A549 (cell line): ENCODE results near the gene KAT5. TPM values are rescaled to one million over a fixed set of nuclear protein-coding genes. Genes with fewer than 3 reads are reported as not detected.

Source experiments
- ATAC-seq, 2 experiments: fragments of 200-7000 bp in 1 of 2; fragments of >200 bp in 1 of 2; cut with Nextera tagmentation in 1 of 2; cut with Tn5 transposase in 1 of 2; 3 replicates each; pipeline versions ENCODE4 v1.8.0 to v1.9.1; 2018 to 2020; ENCODE audit warnings: mild to moderate bottlenecking in 1 of 2, moderate library complexity in 1 of 2
- CTCF ChIA-PET: fragments of 300-600 bp; sonication (Branson Sonifier 250); formaldehyde crosslinking; extraction: SDS; loops from one replicate; lab custom pipeline; 2021; ENCODE audit warnings: antibody characterized with exemption, inconsistent platforms; lab: Yijun Ruan, JAX
- POLR2A ChIA-PET: fragments of 350-600 bp; formaldehyde crosslinking; extraction: SDS; loops from one replicate; lab custom pipeline; 2021; ENCODE audit warnings: antibody characterized with exemption, inconsistent platforms; lab: Yijun Ruan, JAX
- DNase-seq, 2 experiments: peaks; one replicate each; pipeline versions ENCODE4 v3.0.0 to v3.0.0-alpha.2; 2011 to 2016; ENCODE audit warnings: low read depth in 1 of 2, low spot score in 1 of 2
- FAIRE-seq: peaks from 2 replicates; lab custom pipeline; 2011; peaks lifted over from hg19 to GRCh38; lab: Jason Lieb, UNC
- H3K27ac ChIP-seq, 2 experiments: fragments of >200 bp; sonication (Bioruptor Twin); formaldehyde crosslinking; 3 replicates each; pipeline ENCODE4 v1.5.1; 2016 to 2017
- H3K4me1 ChIP-seq: fragments of >200 bp; sonication (Bioruptor Twin); formaldehyde crosslinking; 3 replicates; pipeline ENCODE4 v1.6.1; 2016
- H3K4me2 ChIP-seq: fragments of >200 bp; sonication (Bioruptor Twin); formaldehyde crosslinking; 3 replicates; pipeline ENCODE4 v1.6.1; 2016
- H3K4me3 ChIP-seq: fragments of >200 bp; sonication (Bioruptor Twin); formaldehyde crosslinking; 3 replicates; pipeline ENCODE4 v1.5.1; 2016
- H3K9me3 ChIP-seq: fragments of >200 bp; sonication (Bioruptor Twin); formaldehyde crosslinking; 3 replicates; pipeline ENCODE4 v1.6.1; 2016
- CBX2 ChIP-seq: fragments of 200-600 bp; sonication (generic); IDR thresholded peaks from 2 replicates; pipeline ENCODE4 v1.6.1; 2016; ENCODE audit warnings: low read depth, mild to moderate bottlenecking, borderline replicate concordance
- EHF ChIP-seq: fragments of 250-450 bp; sonication (Bioruptor Pico); IDR thresholded peaks from 2 replicates; pipeline ENCODE4 v1.5.0; 2020; ENCODE audit warnings: mild to moderate bottlenecking
- FOSL2 ChIP-seq, 2 experiments: fragments of 450-650 bp in 1 of 2; fragments of >200 bp in 1 of 2; sonication (Bioruptor Twin) in 1 of 2; formaldehyde crosslinking; IDR thresholded peaks; 2 replicates each; pipeline versions ENCODE4 v1.5.0 to v1.6.1; 2016 to 2020; ENCODE audit warnings: mild to moderate bottlenecking in 1 of 2, moderate library complexity in 1 of 2
- FOXS1 ChIP-seq: fragments of 250-450 bp; sonication (Bioruptor Pico); IDR thresholded peaks from 2 replicates; pipeline ENCODE4 v1.5.0; 2020; ENCODE audit warnings: mild to moderate bottlenecking, moderate library complexity
- GATA3 ChIP-seq: IDR thresholded peaks from 2 replicates; pipeline ENCODE4 v1.6.1; 2012; ENCODE audit warnings: borderline replicate concordance
- HDAC2 ChIP-seq: fragments of 200-600 bp; sonication (generic); IDR thresholded peaks from 2 replicates; pipeline ENCODE4 v1.6.1; 2016
- HEYL ChIP-seq: fragments of 250-450 bp; sonication (Bioruptor Pico); IDR thresholded peaks from 2 replicates; pipeline ENCODE4 v1.8.0; 2021; ENCODE audit warnings: mild to moderate bottlenecking, moderate library complexity
- JUN ChIP-seq, 2 experiments: fragments of >200 bp; sonication (Bioruptor Twin); formaldehyde crosslinking; IDR thresholded peaks; 2 replicates in 1 of 2; 3 replicates in 1 of 2; pipeline ENCODE4 v1.6.1; 2016 to 2017
- JUNB ChIP-seq: fragments of >200 bp; sonication (Bioruptor Twin); formaldehyde crosslinking; IDR thresholded peaks from 2 replicates; pipeline ENCODE4 v1.6.1; 2016
- KDM5A ChIP-seq: fragments of 200-600 bp; sonication (generic); IDR thresholded peaks from 2 replicates; pipeline ENCODE4 v1.6.1; 2016; ENCODE audit warnings: antibody characterized with exemption, mild to moderate bottlenecking
- MAX ChIP-seq: IDR thresholded peaks from 2 replicates; pipeline ENCODE4 v1.6.1; 2012
- NPAS2 ChIP-seq: fragments of 250-450 bp; sonication (Bioruptor Pico); IDR thresholded peaks from 2 replicates; pipeline ENCODE4 v1.8.0; 2022; ENCODE audit warnings: mild to moderate bottlenecking, moderate library complexity, borderline replicate concordance
- PHF8 ChIP-seq: fragments of 200-600 bp; sonication (generic); IDR thresholded peaks from 2 replicates; pipeline ENCODE4 v1.6.1; 2016; ENCODE audit warnings: low read depth, mild to moderate bottlenecking, antibody characterized with exemption, moderate library complexity, borderline replicate concordance
- POLR2A ChIP-seq: IDR thresholded peaks from 2 replicates; pipeline ENCODE4 v1.6.1; 2012; ENCODE audit warnings: mild to moderate bottlenecking, low read length
- RFX5 ChIP-seq: fragments of 450-650 bp; IDR thresholded peaks from 2 replicates; pipeline ENCODE4 v1.7.1; 2014; ENCODE audit warnings: antibody characterized with exemption, mild to moderate bottlenecking, moderate library complexity
- RNF2 ChIP-seq: fragments of 200-600 bp; sonication (generic); IDR thresholded peaks from 2 replicates; pipeline ENCODE4 v1.6.1; 2016; ENCODE audit warnings: low read depth, mild to moderate bottlenecking, antibody characterized with exemption, moderate library complexity, borderline replicate concordance
- SMC3 ChIP-seq: fragments of >200 bp; sonication (Bioruptor Twin); formaldehyde crosslinking; IDR thresholded peaks from 3 replicates; pipeline ENCODE4 v1.6.1; 2018; ENCODE audit warnings: inconsistent platforms
- SREBF2 ChIP-seq: fragments of 450-650 bp; IDR thresholded peaks from 2 replicates; pipeline ENCODE4 v1.6.1; 2014; ENCODE audit warnings: mild to moderate bottlenecking, moderate library complexity
- TFCP2L1 ChIP-seq: fragments of 250-450 bp; sonication (Bioruptor Pico); IDR thresholded peaks from 2 replicates; pipeline ENCODE4 v1.5.0; 2021; ENCODE audit warnings: mild to moderate bottlenecking
- ZFP36 ChIP-seq: fragments of 450-650 bp; IDR thresholded peaks from 2 replicates; pipeline ENCODE4 v1.6.1; 2014; ENCODE audit warnings: borderline replicate concordance; ENCODE audit not compliant: partially characterized antibody
- WGBS: methylation state at CpG from one replicate; pipeline ENCODE4 v1.1.6; 2017; ENCODE audit errors: missing lambda C conversion rate; 5-methylcytosine and 5-hydroxymethylcytosine counted together
- polyA plus RNA-seq, 4 experiments: library from polyadenylated mRNA; depleted of rRNA in 3 of 4; stranded (reverse); fragments of >200 nt; fragmentation: RNase III in 1 of 4; extraction: RNeasy Plus Mini Kit Qiagen cat#74134 plus additional on column Dnase treatment in 1 of 4; gene quantifications; 2 replicates in 3 of 4; 3 replicates in 1 of 4; pipeline ENCODE4 v1.2.3, GENCODE V29; 2011 to 2017
- TF ChIP-seq, protein P1 (sequence below): fragments of >200 bp; sonication (Bioruptor Twin); formaldehyde crosslinking; IDR thresholded peaks from 3 replicates; pipeline ENCODE4 v1.5.1; 2016
- TF ChIP-seq, protein P2 (sequence below): fragments of >200 bp; sonication (Bioruptor Twin); formaldehyde crosslinking; IDR thresholded peaks from 3 replicates; pipeline ENCODE4 v1.6.1; 2016
- TF ChIP-seq, protein P3 (sequence below): fragments of 250-450 bp; sonication (Bioruptor Pico); IDR thresholded peaks from 2 replicates; pipeline ENCODE4 v1.5.0; 2021; ENCODE audit warnings: mild to moderate bottlenecking, moderate library complexity, borderline replicate concordance
- TF ChIP-seq, protein P4 (sequence below): IDR thresholded peaks from 2 replicates; pipeline ENCODE4 v1.6.1; 2012; ENCODE audit warnings: low read depth, borderline replicate concordance
- TF ChIP-seq, protein P5 (sequence below): fragments of 200-600 bp; sonication (generic); IDR thresholded peaks from 2 replicates; pipeline ENCODE4 v1.6.1; 2016; ENCODE audit warnings: antibody characterized with exemption, mild to moderate bottlenecking, moderate library complexity

Gene KAT5
- polyA plus RNA-seq, 2 of the 4 experiments (the other 2 are of a cell fraction) = 25.8 to 41.2 TPM

DNA sequence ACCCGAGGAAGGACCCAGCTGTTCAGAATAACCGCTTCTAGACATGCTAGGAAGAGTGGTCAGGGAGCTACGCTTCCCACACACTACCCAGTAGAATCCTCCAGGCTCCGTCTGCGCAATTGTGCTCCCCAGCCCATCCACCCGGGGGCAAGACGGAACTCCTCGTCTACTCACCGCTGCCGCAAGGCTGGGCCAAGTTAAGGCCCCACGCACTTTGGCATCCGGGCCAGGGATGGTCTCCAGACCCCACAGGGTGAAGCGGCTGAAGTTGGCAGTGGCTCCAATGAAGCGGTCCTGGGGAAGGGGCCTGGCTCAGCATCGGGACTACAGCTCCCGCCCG lies 7.8 kb downstream of the KAT5 start (continued):
- TF ChIP-seq, protein P1, sequence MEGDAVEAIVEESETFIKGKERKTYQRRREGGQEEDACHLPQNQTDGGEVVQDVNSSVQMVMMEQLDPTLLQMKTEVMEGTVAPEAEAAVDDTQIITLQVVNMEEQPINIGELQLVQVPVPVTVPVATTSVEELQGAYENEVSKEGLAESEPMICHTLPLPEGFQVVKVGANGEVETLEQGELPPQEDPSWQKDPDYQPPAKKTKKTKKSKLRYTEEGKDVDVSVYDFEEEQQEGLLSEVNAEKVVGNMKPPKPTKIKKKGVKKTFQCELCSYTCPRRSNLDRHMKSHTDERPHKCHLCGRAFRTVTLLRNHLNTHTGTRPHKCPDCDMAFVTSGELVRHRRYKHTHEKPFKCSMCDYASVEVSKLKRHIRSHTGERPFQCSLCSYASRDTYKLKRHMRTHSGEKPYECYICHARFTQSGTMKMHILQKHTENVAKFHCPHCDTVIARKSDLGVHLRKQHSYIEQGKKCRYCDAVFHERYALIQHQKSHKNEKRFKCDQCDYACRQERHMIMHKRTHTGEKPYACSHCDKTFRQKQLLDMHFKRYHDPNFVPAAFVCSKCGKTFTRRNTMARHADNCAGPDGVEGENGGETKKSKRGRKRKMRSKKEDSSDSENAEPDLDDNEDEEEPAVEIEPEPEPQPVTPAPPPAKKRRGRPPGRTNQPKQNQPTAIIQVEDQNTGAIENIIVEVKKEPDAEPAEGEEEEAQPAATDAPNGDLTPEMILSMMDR = no peak
- TF ChIP-seq FOSL2 (IDR thresholded peaks at IDR 0.05) (no peak), FOSL2 (CRISPR knock-in tag; IDR thresholded peaks at IDR 0.05) (no peak), HEYL (no peak), KDM5A (no peak), FOXS1 (CRISPR knock-in tag) (no peak), HDAC2 (no peak), SMC3 (no peak), JUN (IDR thresholded peaks at IDR 0.05) (no peak), JUNB (no peak), ZFP36 (no peak)

GRCh38 chr11:65720211-65720934 lies 8.3 kb downstream of the KAT5 start, which contains the start of gene RNASEH2C:
Gene RNASEH2C (minus strand): TSS chr11:65720798. CDS start chr11:65720758, 40 bp downstream.
- Histone ChIP-seq H3K4me3 (peak within 1 kb of the TSS; percentile 67), H3K4me2 (peak within 1 kb of the TSS; percentile 96), H3K4me1 (peaks cover 9% of the 10 kb centered on the region), H3K9me3 (no peaks in the 10 kb centered on the region), H3K27ac (peak within 1 kb of the TSS; percentile 77 to 96)
- under 1% methylated on average over 41 of the region's 76 CpGs for WGBS
- CTCF ChIA-PET = interaction anchor here (0.6 to 9.1 kb wide), 13 partner anchors 8 to 302 kb away, joined by 3 to 65 read pairs (median 5); partner anchors contain the start of genes AP5B1, KAT5 and MUS81
- TF ChIP-seq PHF8 (peak; percentile 88; the same call in 1 of the 2 replicates), SREBF2 (no peak), TFCP2L1 (CRISPR knock-in tag) (no peak), EHF (no peak), GATA3 (peak; percentile 13; the same call in 1 of the 2 replicates), KDM5A (peak; percentile 50), RNF2 (peak; percentile 76; the same call in 1 of the 2 replicates), NPAS2 (CRISPR knock-in tag) (no peak), RFX5 (0 out of 2 replicates have a peak, but pooled peaks have one; percentile 33), CBX2 (no peak), POLR2A (peak; percentile 95), MAX (peak; percentile 77), JUN (IDR thresholded peaks at IDR 0.05) (peak; percentile 88 to 91)
- TF ChIP-seq, protein P2, sequence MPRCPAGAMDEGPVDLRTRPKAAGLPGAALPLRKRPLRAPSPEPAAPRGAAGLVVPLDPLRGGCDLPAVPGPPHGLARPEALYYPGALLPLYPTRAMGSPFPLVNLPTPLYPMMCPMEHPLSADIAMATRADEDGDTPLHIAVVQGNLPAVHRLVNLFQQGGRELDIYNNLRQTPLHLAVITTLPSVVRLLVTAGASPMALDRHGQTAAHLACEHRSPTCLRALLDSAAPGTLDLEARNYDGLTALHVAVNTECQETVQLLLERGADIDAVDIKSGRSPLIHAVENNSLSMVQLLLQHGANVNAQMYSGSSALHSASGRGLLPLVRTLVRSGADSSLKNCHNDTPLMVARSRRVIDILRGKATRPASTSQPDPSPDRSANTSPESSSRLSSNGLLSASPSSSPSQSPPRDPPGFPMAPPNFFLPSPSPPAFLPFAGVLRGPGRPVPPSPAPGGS = peak; percentile 83
- TF ChIP-seq, protein P3, sequence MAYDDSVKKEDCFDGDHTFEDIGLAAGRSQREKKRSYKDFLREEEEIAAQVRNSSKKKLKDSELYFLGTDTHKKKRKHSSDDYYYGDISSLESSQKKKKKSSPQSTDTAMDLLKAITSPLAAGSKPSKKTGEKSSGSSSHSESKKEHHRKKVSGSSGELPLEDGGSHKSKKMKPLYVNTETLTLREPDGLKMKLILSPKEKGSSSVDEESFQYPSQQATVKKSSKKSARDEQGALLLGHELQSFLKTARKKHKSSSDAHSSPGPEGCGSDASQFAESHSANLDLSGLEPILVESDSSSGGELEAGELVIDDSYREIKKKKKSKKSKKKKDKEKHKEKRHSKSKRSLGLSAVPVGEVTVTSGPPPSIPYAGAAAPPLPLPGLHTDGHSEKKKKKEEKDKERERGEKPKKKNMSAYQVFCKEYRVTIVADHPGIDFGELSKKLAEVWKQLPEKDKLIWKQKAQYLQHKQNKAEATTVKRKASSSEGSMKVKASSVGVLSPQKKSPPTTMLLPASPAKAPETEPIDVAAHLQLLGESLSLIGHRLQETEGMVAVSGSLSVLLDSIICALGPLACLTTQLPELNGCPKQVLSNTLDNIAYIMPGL (CRISPR knock-in tag) = no peak
- TF ChIP-seq, protein P4, sequence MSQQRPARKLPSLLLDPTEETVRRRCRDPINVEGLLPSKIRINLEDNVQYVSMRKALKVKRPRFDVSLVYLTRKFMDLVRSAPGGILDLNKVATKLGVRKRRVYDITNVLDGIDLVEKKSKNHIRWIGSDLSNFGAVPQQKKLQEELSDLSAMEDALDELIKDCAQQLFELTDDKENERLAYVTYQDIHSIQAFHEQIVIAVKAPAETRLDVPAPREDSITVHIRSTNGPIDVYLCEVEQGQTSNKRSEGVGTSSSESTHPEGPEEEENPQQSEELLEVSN = peak; percentile 84
- TF ChIP-seq, protein P5, sequence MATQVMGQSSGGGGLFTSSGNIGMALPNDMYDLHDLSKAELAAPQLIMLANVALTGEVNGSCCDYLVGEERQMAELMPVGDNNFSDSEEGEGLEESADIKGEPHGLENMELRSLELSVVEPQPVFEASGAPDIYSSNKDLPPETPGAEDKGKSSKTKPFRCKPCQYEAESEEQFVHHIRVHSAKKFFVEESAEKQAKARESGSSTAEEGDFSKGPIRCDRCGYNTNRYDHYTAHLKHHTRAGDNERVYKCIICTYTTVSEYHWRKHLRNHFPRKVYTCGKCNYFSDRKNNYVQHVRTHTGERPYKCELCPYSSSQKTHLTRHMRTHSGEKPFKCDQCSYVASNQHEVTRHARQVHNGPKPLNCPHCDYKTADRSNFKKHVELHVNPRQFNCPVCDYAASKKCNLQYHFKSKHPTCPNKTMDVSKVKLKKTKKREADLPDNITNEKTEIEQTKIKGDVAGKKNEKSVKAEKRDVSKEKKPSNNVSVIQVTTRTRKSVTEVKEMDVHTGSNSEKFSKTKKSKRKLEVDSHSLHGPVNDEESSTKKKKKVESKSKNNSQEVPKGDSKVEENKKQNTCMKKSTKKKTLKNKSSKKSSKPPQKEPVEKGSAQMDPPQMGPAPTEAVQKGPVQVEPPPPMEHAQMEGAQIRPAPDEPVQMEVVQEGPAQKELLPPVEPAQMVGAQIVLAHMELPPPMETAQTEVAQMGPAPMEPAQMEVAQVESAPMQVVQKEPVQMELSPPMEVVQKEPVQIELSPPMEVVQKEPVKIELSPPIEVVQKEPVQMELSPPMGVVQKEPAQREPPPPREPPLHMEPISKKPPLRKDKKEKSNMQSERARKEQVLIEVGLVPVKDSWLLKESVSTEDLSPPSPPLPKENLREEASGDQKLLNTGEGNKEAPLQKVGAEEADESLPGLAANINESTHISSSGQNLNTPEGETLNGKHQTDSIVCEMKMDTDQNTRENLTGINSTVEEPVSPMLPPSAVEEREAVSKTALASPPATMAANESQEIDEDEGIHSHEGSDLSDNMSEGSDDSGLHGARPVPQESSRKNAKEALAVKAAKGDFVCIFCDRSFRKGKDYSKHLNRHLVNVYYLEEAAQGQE = peak; percentile 17; the same call in 1 of the 2 replicates
- ATAC-seq (peak; percentile 82 to 93), DNase-seq (peak; percentile 89), FAIRE-seq (no peak)
- POLR2A ChIA-PET = interaction anchor here (0.5 to 2.7 kb wide), 9 partner anchors 8 to 168 kb away, joined by 3 to 29 read pairs (median 4); partner anchors contain the start of genes AP5B1, CFL1, FIBP and KAT5
